Measurements from ENCODE around the gene KIF22. TPM values are rescaled to one million over a fixed set of nuclear protein-coding genes. Genes with fewer than 3 reads are reported as not detected.

KIF22 gene
- total RNA-seq, 1 donor from 2014 or later = 40.7 TPM

DNA sequence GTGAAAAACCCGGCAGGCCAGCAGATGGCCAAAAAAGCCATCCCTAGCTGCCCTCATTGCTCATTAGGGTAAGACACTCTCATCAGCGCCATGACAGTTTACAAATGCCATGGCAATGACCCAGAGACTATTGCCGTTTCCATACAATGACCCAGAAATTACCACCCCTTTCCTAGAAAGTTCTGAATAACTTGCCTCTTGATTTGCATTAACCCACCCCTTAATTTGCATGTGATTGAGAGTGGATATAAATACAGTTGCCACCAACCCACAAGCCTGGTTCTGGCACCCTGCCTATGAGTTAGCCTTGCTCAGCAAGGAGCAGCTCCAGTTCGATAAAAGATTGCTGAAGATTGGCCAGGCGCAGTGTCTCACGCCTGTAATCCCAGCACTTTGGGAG is 28.7 kb upstream of the KIF22 start:
- H3K9me3 Mint-ChIP-seq (ENCODE audit: unreplicated experiment) = no peaks in the 10 kb centered on the region
- no peaks in the 10 kb centered on the region for H3K36me3 Mint-ChIP-seq (ENCODE audit: low read depth, unreplicated experiment)
- no peak for TF ChIP-seq CTCF (IDR thresholded peaks at IDR 0.05; ENCODE audit: unreplicated experiment)
- H3K27ac Mint-ChIP-seq (ENCODE audit: unreplicated experiment) = no peak overlapping the region
- peaks cover under 1% of the 10 kb centered on the region for H3K27me3 Mint-ChIP-seq (ENCODE audit: unreplicated experiment)
- DNase-seq (ENCODE audit: low spot score) = no peak
- H3K4me3 Mint-ChIP-seq (ENCODE audit: unreplicated experiment) = no peak overlapping the region
- H3K4me1 Mint-ChIP-seq (ENCODE audit: unreplicated experiment) = no peaks in the 10 kb centered on the region

DNA sequence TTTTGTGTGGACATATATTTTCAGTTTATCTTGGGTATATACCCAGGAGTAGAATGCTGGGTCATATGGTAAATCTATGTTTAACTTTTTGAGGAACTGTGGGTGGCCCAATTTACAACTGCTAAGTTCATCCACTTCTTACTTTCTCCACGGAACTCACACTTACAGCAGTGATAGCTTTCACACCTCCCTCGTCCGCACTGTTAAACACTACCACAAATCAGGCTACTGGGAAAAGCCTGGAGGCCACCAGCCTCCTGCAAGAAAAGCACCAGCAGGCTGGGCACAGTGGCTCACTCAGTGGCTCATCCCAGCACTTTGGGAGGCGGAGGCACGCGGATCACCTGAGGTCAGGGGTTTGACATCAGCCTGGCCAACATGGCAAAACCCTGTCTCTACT is 27.2 kb upstream of the KIF22 start:
- TF ChIP-seq CTCF (IDR thresholded peaks at IDR 0.05; ENCODE audit: unreplicated experiment) = no peak
- peaks cover 3% of the 10 kb centered on the region for H3K27me3 Mint-ChIP-seq (ENCODE audit: unreplicated experiment)
- no peaks in the 10 kb centered on the region for H3K9me3 Mint-ChIP-seq (ENCODE audit: unreplicated experiment)
- no peaks in the 10 kb centered on the region for H3K4me1 Mint-ChIP-seq (ENCODE audit: unreplicated experiment)
- H3K36me3 Mint-ChIP-seq (ENCODE audit: low read depth, unreplicated experiment) = no peaks in the 10 kb centered on the region
- DNase-seq (ENCODE audit: low spot score) = no peak
- no peak overlapping the region for H3K4me3 Mint-ChIP-seq (ENCODE audit: unreplicated experiment)
- no peak overlapping the region for H3K27ac Mint-ChIP-seq (ENCODE audit: unreplicated experiment)

GRCh38 chr16:29765167-29766032 is 25.2 kb upstream of the KIF22 start:
- Mint-ChIP-seq H3K27ac (ENCODE audit: unreplicated experiment) (no peak overlapping the region), H3K27me3 (ENCODE audit: unreplicated experiment) (peaks cover 3% of the 10 kb centered on the region), H3K9me3 (ENCODE audit: unreplicated experiment) (no peaks in the 10 kb centered on the region), H3K36me3 (ENCODE audit: low read depth, unreplicated experiment) (no peaks in the 10 kb centered on the region), H3K4me3 (ENCODE audit: unreplicated experiment) (no peak overlapping the region), H3K4me1 (ENCODE audit: unreplicated experiment) (no peaks in the 10 kb centered on the region)
- TF ChIP-seq CTCF (IDR thresholded peaks at IDR 0.05; ENCODE audit: unreplicated experiment) = no peak
- no peak for DNase-seq (ENCODE audit: low spot score)

DNA sequence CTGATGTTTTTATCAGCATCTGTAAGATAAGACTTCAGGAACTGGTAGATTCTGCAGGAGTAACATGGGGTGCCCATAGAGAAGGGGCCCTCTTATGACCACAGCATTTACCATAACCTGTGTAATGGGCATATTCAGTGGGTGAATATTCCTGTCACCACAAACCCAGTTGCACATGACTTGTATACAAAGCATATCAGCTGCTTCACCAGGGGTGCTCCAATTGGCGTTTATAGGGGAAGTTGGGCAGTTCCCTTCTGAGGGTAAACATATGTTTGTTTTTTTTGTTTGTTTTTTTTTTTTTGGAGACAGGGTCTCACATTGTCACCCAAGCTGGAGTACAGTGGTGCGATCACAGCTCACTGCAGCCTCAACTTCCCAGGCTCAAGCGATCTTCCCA is 24.0 kb upstream of the KIF22 start:
- no peaks in the 10 kb centered on the region for H3K4me1 Mint-ChIP-seq (ENCODE audit: unreplicated experiment)
- H3K27ac Mint-ChIP-seq (ENCODE audit: unreplicated experiment) = no peak overlapping the region
- H3K27me3 Mint-ChIP-seq (ENCODE audit: unreplicated experiment) = peaks cover 3% of the 10 kb centered on the region
- H3K9me3 Mint-ChIP-seq (ENCODE audit: unreplicated experiment) = no peaks in the 10 kb centered on the region
- H3K36me3 Mint-ChIP-seq (ENCODE audit: low read depth, unreplicated experiment) = no peaks in the 10 kb centered on the region
- no peak for DNase-seq (ENCODE audit: low spot score)
- H3K4me3 Mint-ChIP-seq (ENCODE audit: unreplicated experiment) = no peak overlapping the region
- TF ChIP-seq CTCF (IDR thresholded peaks at IDR 0.05; ENCODE audit: unreplicated experiment) = no peak

- no peak for TF ChIP-seq CTCF (IDR thresholded peaks at IDR 0.05; ENCODE audit: unreplicated experiment)
- Mint-ChIP-seq H3K9me3 (ENCODE audit: unreplicated experiment) (no peaks in the 10 kb centered on the region), H3K4me1 (ENCODE audit: unreplicated experiment) (no peaks in the 10 kb centered on the region), H3K27me3 (ENCODE audit: unreplicated experiment) (peaks cover 4% of the 10 kb centered on the region), H3K36me3 (ENCODE audit: low read depth, unreplicated experiment) (no peaks in the 10 kb centered on the region), H3K27ac (ENCODE audit: unreplicated experiment) (no peak overlapping the region), H3K4me3 (ENCODE audit: unreplicated experiment) (no peak overlapping the region)
- no peak for DNase-seq (ENCODE audit: low spot score)
Observed at GRCh38 chr16:29767062-29767461, 23.5 kb upstream of the KIF22 start.
